ENCODE results near the gene RELN. TPM values are rescaled to one million over a fixed set of nuclear protein-coding genes. Genes with fewer than 3 reads are reported as not detected.
"Not testable (repeated sequence)": the region's sequence is repeated elsewhere in the genome, so short reads cannot be mapped to it uniquely, and the experiment has no call there.

RELN gene
- total RNA-seq, 1 donor from 2014 or later = not detected

- H3K9me3 Mint-ChIP-seq = no peaks in the 10 kb centered on the region
- H3K4me3 Mint-ChIP-seq = no peak overlapping the region
- H3K36me3 Mint-ChIP-seq (ENCODE audit: low read depth) = no peaks in the 10 kb centered on the region
- intact Hi-C loops (cut with micrococcal nuclease) = no loop called here
- ATAC-seq (ENCODE audit: low read depth) (no peak), DNase-seq (no peak)
- TF ChIP-seq CTCF (IDR thresholded peaks at IDR 0.05) = no peak
- ChIA-PET POLR2A (no interaction called here), CTCF (no interaction called here)
- no peak overlapping the region for H3K27ac Mint-ChIP-seq
- peaks cover 2% of the 10 kb centered on the region for H3K27me3 Mint-ChIP-seq
- H3K4me1 Mint-ChIP-seq = no peaks in the 10 kb centered on the region
These were observed 86.5 kb downstream of the RELN start for GRCh38 chr7:103902917-103903316.

- intact Hi-C loops (cut with micrococcal nuclease); H3K36me3 Mint-ChIP-seq (ENCODE audit: low read depth); DNase-seq; H3K4me1 Mint-ChIP-seq; H3K27me3 Mint-ChIP-seq; ATAC-seq (ENCODE audit: low read depth); H3K4me3 Mint-ChIP-seq; H3K27ac Mint-ChIP-seq; H3K9me3 Mint-ChIP-seq; POLR2A ChIA-PET; CTCF ChIA-PET: not testable (repeated sequence)
These were observed 92.6 kb downstream of the RELN start for GRCh38 chr7:103896826-103897225.

- no peak overlapping the region for H3K27ac Mint-ChIP-seq
- H3K27me3 Mint-ChIP-seq = no peaks in the 10 kb centered on the region
- DNase-seq (no peak), ATAC-seq (ENCODE audit: low read depth) (no peak)
- no peaks in the 10 kb centered on the region for H3K4me1 Mint-ChIP-seq
- intact Hi-C loops (cut with micrococcal nuclease) = no loop called here
- no peak for TF ChIP-seq CTCF (IDR thresholded peaks at IDR 0.05)
- no peaks in the 10 kb centered on the region for H3K36me3 Mint-ChIP-seq (ENCODE audit: low read depth)
- CTCF ChIA-PET = no interaction called here
- H3K4me3 Mint-ChIP-seq = no peak overlapping the region
- H3K9me3 Mint-ChIP-seq = peaks cover 5% of the 10 kb centered on the region
- POLR2A ChIA-PET = no interaction called here
These were observed 94.5 kb downstream of the RELN start for GRCh38 chr7:103894656-103895596.

- POLR2A ChIA-PET = no interaction called here
- H3K4me3 Mint-ChIP-seq = no peak overlapping the region
- no peak for ATAC-seq (ENCODE audit: low read depth)
- DNase-seq = no peak
- peaks cover 5% of the 10 kb centered on the region for H3K9me3 Mint-ChIP-seq
- no peak for TF ChIP-seq CTCF (IDR thresholded peaks at IDR 0.05)
- CTCF ChIA-PET = no interaction called here
- no peaks in the 10 kb centered on the region for H3K27me3 Mint-ChIP-seq
- H3K27ac Mint-ChIP-seq = no peak overlapping the region
- H3K36me3 Mint-ChIP-seq (ENCODE audit: low read depth) = no peaks in the 10 kb centered on the region
- no peaks in the 10 kb centered on the region for H3K4me1 Mint-ChIP-seq
- intact Hi-C loops (cut with micrococcal nuclease) = no loop called here
These were observed 96.1 kb downstream of the RELN start for GRCh38 chr7:103893350-103893749.

GRCh38 chr7:103889451-103889850 lies 100.0 kb downstream of the RELN start:
- Mint-ChIP-seq H3K4me3 (no peak overlapping the region), H3K27ac (no peak overlapping the region), H3K27me3 (no peaks in the 10 kb centered on the region), H3K36me3 (ENCODE audit: low read depth) (no peaks in the 10 kb centered on the region), H3K4me1 (no peaks in the 10 kb centered on the region), H3K9me3 (no peaks in the 10 kb centered on the region)
- TF ChIP-seq CTCF (IDR thresholded peaks at IDR 0.05) = no peak
- intact Hi-C loops (cut with micrococcal nuclease) = no loop called here
- CTCF ChIA-PET = no interaction called here
- no peak for ATAC-seq (ENCODE audit: low read depth)
- DNase-seq = no peak
- POLR2A ChIA-PET = no interaction called here

Measured in activated B cell treated with CpG ODN at 0.5 μM for 24 hours (primary cell).